RWPE1 (cell line): Measurements from ENCODE around the gene FBXO10.
A peak's percentile ranks its signal among the peaks of the same experiment; 100 is the strongest.
"Not testable (repeated sequence)": the region's sequence is repeated elsewhere in the genome, so short reads cannot be mapped to it uniquely, and the experiment has no call there.

Experiments
- CTCF ChIA-PET: fragments of 350-600 bp; sonication (Branson Sonifier 250); formaldehyde crosslinking; extraction: SDS; loops from one replicate; lab custom pipeline; 2021; lab: Yijun Ruan, JAX
- POLR2A ChIA-PET: fragments of 400-600 bp; formaldehyde crosslinking; extraction: SDS; loops from one replicate; lab custom pipeline; 2020; ENCODE audit warnings: antibody characterized with exemption; ENCODE audit not compliant: low non-redundant PET; lab: Yijun Ruan, JAX
- DNase-seq: peaks from one replicate; pipeline ENCODE4 v3.0.0; 2012; ENCODE audit warnings: low spot score
- H3K27ac ChIP-seq: fragments of 450-650 bp; 2 replicates; pipeline ENCODE4 v1.5.1; 2017
- TF ChIP-seq, protein P1 (sequence below): fragments of 450-650 bp; conservative IDR thresholded peaks from 2 replicates; pipeline ENCODE4 v1.5.1; 2017; ENCODE audit warnings: low read depth, mild to moderate bottlenecking

The FBXO10 gene

DNA sequence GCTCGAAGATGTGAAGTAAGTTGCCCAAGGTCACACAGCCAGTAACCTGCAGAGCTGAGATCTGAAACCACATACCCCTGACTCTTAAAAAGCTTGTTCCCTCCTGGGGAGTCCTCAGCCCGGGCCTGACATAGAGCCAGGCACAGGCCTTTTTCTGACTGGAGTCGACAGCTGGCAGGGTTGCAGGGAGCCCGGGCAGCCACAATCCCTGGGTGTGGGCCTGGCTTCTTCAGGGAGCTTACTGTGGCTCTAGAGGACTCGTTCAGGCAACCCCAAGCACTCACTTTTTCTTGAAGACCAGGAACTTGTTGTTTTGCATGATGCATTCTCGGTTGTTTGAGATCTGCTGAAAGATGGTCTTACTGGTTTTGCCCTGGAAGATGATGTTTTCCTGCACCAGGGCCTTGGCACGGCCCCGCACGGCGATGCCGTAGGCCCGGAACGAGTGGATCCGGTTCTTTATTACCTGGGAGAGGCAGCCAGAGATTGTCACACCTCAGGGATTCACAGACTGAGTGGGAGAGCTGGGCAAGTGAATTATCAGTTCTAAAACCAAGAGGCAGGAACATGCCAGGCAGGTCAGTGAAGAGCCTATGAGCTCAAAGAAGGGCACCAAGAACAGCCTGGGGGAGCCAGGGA, 60.4 kb downstream of the FBXO10 start:
- H3K27ac ChIP-seq: no peak overlapping the region
- POLR2A ChIA-PET: no interaction called here
- CTCF ChIA-PET: no interaction called here
- DNase-seq: no peak
- TF ChIP-seq, protein P1, sequence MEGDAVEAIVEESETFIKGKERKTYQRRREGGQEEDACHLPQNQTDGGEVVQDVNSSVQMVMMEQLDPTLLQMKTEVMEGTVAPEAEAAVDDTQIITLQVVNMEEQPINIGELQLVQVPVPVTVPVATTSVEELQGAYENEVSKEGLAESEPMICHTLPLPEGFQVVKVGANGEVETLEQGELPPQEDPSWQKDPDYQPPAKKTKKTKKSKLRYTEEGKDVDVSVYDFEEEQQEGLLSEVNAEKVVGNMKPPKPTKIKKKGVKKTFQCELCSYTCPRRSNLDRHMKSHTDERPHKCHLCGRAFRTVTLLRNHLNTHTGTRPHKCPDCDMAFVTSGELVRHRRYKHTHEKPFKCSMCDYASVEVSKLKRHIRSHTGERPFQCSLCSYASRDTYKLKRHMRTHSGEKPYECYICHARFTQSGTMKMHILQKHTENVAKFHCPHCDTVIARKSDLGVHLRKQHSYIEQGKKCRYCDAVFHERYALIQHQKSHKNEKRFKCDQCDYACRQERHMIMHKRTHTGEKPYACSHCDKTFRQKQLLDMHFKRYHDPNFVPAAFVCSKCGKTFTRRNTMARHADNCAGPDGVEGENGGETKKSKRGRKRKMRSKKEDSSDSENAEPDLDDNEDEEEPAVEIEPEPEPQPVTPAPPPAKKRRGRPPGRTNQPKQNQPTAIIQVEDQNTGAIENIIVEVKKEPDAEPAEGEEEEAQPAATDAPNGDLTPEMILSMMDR: no peak

DNA sequence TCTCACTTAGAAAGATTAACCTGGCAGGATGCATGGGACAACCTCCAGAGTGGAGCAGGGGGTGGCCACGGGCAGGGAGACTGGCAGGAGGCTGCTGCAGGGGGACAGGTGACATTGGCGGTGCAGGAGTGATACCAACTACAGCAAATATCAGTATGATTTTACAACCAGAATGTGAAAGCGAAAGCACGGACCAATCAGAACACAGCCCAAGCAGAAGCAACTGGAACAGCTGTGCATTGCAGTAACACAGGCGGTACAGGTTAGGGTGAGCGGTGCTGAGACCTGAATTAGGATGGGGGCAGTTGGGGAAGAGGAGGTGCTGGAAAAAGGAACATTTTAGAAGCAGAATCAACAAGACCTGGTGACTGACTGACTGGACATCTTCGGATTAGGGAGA, 61.2 kb downstream of the FBXO10 start:
- no peak overlapping the region for H3K27ac ChIP-seq
- ChIA-PET CTCF (no interaction called here), POLR2A (no interaction called here)
- TF ChIP-seq, protein P1: no peak
- DNase-seq: no peak

DNA sequence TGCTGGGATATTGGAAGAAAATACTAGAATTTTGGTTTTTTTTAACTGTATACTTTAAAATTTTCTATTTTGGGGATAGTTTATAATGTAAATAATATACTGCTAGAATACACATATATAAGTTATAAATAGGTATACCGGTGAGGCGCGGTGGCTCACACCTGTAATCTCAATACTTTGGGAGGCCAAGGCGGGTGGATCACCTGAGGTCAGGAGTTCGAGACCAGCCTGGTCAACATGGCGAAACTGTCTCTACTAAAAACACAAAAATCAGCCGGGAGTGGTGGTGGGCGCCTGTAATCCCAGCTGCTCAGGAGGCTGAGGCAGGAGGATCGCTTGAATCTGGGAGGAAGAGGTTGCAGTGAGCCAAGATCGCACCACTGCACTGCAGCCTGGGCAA, 61.8 kb downstream of the FBXO10 start:
- POLR2A ChIA-PET, DNase-seq, CTCF ChIA-PET, H3K27ac ChIP-seq: not testable (repeated sequence)

DNA sequence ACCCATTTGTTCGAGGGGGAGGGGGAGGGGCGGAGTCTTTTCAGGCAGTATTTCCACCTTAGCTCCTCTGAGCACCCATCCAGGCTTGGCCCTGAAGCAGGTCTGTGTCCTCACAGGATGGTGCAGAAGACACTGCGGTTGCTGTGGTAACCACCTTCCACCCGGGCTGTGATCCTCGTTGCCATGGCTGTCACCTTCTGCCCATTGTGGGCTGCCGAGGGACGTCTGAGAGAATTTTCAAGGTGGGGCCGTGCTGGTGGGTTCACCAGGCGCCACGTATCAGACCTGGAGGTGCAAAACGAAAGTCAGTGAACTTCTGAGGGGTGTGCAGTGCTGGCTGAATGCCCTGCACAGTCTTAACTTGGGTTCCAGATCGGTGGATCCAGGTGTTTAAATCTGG, 63.7 kb downstream of the FBXO10 start:
- H3K27ac ChIP-seq: no peak overlapping the region
- ChIA-PET POLR2A (no interaction called here), CTCF (no interaction called here)
- no peak for DNase-seq
- TF ChIP-seq, protein P1: no peak

DNA sequence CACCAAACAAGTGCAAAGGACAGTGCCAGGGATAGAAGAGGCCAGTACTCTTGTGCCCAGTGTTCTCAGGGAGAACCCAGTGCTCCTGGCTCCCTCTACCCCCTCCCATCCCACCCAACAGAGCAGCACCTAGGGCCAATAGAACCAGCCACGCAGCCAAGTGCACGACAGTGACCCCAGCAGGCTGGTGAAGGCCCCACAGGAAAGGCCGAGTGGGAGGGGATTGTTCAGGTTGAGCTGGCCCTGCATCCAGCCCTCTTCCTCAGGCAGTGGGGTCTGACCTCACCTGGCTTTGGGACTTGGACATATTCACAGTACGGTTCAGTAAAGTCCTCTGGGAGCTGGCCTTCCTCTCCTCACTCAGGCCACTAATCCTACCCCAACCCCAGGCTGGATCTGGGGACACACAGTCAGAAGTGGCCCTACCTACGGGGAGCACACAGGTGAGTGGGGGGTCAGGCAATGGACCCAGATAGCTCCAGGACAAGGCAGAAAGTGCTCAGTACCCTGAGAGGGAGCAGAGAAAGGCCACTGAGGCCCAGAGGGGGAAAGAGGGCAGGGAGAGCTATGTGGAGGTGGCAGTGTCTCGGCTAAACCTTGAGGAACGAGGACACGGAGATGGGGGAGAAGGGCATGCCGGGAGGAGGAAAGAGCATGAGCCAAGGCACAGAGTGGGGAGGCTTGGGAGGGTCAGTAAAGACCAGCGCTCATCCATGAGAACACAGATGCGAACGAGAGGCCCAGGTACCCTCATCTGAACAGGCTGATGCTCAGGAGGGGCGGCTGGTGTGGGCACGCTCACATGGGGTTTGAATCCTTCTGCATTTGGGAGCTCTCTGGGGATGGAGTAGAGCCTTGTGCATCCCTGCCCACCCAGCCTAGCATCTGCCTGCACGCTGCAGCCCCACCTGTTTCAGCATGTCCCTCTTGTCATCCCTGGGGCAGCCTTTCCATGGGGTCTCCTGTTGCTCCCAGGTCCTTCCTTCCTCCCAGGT, 64.9 kb downstream of the FBXO10 start:
- no peak for DNase-seq
- POLR2A ChIA-PET: no interaction called here
- TF ChIP-seq, protein P1: no peak
- no peak overlapping the region for H3K27ac ChIP-seq
- CTCF ChIA-PET: no interaction called here

DNA sequence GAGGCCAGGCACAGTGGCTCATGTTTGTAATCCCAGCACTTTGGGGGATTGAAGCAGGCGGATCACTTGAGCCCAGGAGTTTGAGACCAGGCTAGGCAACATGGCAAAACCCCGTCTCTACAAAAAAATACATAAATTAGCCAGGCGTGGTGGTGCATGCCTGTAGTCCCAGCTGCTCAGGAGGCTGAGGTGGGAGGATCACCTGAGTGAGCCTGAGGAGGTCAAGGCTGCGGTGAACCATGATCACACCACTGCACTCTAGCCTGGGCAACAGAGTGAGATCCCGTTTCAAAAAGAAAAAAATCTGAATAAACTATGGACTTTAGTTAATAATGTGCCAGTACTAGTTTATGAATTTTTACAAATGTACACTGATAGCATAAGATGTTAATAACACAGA, 66.1 kb downstream of the FBXO10 start:
- DNase-seq, POLR2A ChIA-PET: not testable (repeated sequence)
- CTCF ChIA-PET: interaction anchor here (0.5 kb wide), 1 partner anchor 15 kb away, joined by 3 read pairs; no protein-coding TSS in a partner anchor
- peak overlapping the region; percentile 16; the same call in 1 of the 2 replicates for H3K27ac ChIP-seq

DNA sequence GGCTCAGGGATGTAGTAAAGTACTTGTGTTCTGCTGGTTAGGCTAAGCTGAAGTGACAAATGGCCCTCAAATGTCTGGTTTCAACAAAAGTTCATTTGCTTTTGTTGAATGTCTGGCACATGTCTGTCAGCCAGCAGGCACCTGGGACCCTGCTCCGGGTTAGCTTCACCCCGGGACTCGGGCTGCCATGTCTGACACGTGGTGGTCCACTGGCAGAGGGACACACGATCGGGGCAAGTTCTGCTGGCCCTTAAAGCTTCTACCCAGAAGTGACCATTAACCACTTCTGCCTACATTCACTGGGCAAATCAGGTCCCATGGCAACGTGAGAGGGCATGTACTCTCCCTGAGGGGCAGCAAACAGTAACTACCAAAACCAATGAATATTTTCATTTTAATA, 66.6 kb downstream of the FBXO10 start:
- ChIA-PET POLR2A (no interaction called here), CTCF (interaction anchor here (0.7 kb wide), 1 partner anchor 50 kb away, joined by 3 read pairs; no protein-coding TSS in a partner anchor)
- H3K27ac ChIP-seq: peak overlapping the region; percentile 16; the same call in 1 of the 2 replicates
- TF ChIP-seq, protein P1: no peak
- DNase-seq: no peak
